ENCODE results near the gene VSIR. TPM values are rescaled to one million over a fixed set of nuclear protein-coding genes. Genes with fewer than 3 reads are reported as not detected.

VSIR gene
- polyA plus RNA-seq, 1 of the 3 experiments (the other 2 are of a cell fraction): 11.3 TPM

Small RNAs within 50 kb of the gene (small RNA-seq; reads per million reads assigned to genes)
- 0 reads per million in 7 experiments for gene MIR7152

Other genes starting within 250 kb of the VSIR start
- gene C10orf105, start 53.7 kb downstream of the VSIR start, polyA plus RNA-seq (2012; rRNA removed): not detected in 2 replicates
- 1,647 and 1,947 TPM in 2 replicates for gene PSAP, start 77.7 kb upstream of the VSIR start, polyA plus RNA-seq (2012; rRNA removed)
- 6.0 and 6.1 TPM in 2 replicates for gene CHST3, start 190.9 kb upstream of the VSIR start, polyA plus RNA-seq (2012; rRNA removed)